Transverse colon (tissue), 4 donors: ENCODE results near the gene ZBTB20. TPM values are rescaled to one million over a fixed set of nuclear protein-coding genes. Genes with fewer than 3 reads are reported as not detected.

Experiments
- DNase-seq: peaks from one replicate; pipeline ENCODE4 v3.0.0-alpha.2; 2019
- H3K27ac ChIP-seq, 4 donors: fragments of 200-600 bp; sonication (generic); 2 replicates each; pipeline ENCODE4 v1.5.1; 2016 to 2018; ENCODE audit warnings: inconsistent platforms in 4 of 4
- H3K27me3 ChIP-seq: fragments of 200-600 bp; sonication (generic); 2 replicates; pipeline ENCODE4 v1.5.1; 2017; ENCODE audit warnings: inconsistent platforms
- H3K36me3 ChIP-seq, 4 donors: fragments of 200-600 bp; sonication (generic); 2 replicates each; pipeline ENCODE4 v1.5.1; 2017 to 2019; ENCODE audit warnings: inconsistent platforms in 4 of 4
- H3K4me1 ChIP-seq, 4 donors: fragments of 200-600 bp; sonication (generic); 2 replicates each; pipeline ENCODE4 v1.5.1; 2017 to 2020; ENCODE audit warnings: inconsistent platforms in 4 of 4
- H3K4me3 ChIP-seq, 4 donors: fragments of 200-600 bp; sonication (generic); 1 replicate in 1 of 4; 2 replicates in 3 of 4; pipeline versions ENCODE4 v1.5.1 to v1.6.1; 2017 to 2019; ENCODE audit warnings: inconsistent platforms in 4 of 4
- H3K9me3 ChIP-seq, 2 donors: fragments of 200-600 bp; sonication (generic); 2 replicates each; pipeline ENCODE4 v1.5.1; 2017 to 2019; ENCODE audit warnings: inconsistent platforms in 2 of 2
- CTCF ChIP-seq, 5 experiments: fragments of 200-600 bp in 3 of 5; fragments of 450-650 bp in 2 of 5; sonication (generic) in 3 of 5; IDR thresholded peaks; 1 replicate in 2 of 5; 2 replicates in 3 of 5; pipeline ENCODE4 v1.5.1; 2016 to 2017; ENCODE audit warnings: antibody characterized with exemption in 5 of 5, inconsistent platforms in 3 of 5, mild to moderate bottlenecking in 2 of 5, moderate library complexity in 1 of 5
- EP300 ChIP-seq: sonication (generic); formaldehyde crosslinking; IDR thresholded peaks from one replicate; pipeline ENCODE4 v1.6.1; 2017; ENCODE audit warnings: antibody characterized with exemption, low read depth
- POLR2A ChIP-seq: fragments of 450-650 bp; IDR thresholded peaks from one replicate; pipeline ENCODE4 v1.6.1; 2016; ENCODE audit warnings: antibody characterized with exemption, mild to moderate bottlenecking, moderate library complexity
- POLR2AphosphoS5 ChIP-seq, 3 donors: sonication (generic); formaldehyde crosslinking; IDR thresholded peaks; one replicate each; pipeline ENCODE4 v1.6.1; 2016; ENCODE audit warnings: antibody characterized with exemption in 3 of 3
- WGBS, 2 donors: methylation state at CpG; one replicate each; pipeline ENCODE4 v1.1.5; 2018; ENCODE audit warnings: low coverage in 1 of 2; 5-methylcytosine and 5-hydroxymethylcytosine counted together
- in situ Hi-C, 4 donors: fragments of 200-750 bp; cut with MboI; loops; one replicate each; pipeline versions ENCODE4 v1.15.0 to v1.15.1; 2017; ENCODE audit warnings: low sequenced_read_pairs in 3 of 4, low pct_ligation_motif_present in 1 of 4, low pct_unique_long_range_greater_than_20kb in 1 of 4
- intact Hi-C: fragments of 100-400 bp; cut with DNase I; formaldehyde crosslinking; loops from one replicate; pipeline ENCODE4 v1.15.1; 2023; ENCODE audit warnings: low total_unique reads
- total RNA-seq, 4 donors: library from RNA; depleted of rRNA; stranded (reverse); fragments of >200 nt; gene quantifications; one replicate each; pipeline ENCODE4 v1.1.0, GENCODE V29; 2016

The ZBTB20 gene
- total RNA-seq, 4 donors from 2014 or later: 44.6 to 50.5 (median 46.4) TPM

GRCh38 chr3:114496466-114496865 is 650.6 kb downstream of the ZBTB20 start:
- in situ Hi-C loops (no loop called here), intact Hi-C loops (no loop called here)
- no peaks in the 10 kb centered on the region for H3K9me3 ChIP-seq
- no peak overlapping the region for H3K4me3 ChIP-seq
- H3K4me1 ChIP-seq: peaks cover 0 to 3% (median 0%) of the 10 kb centered on the region in 4 donors
- DNase-seq: no peak
- H3K27ac ChIP-seq: no peak overlapping the region
- H3K27me3 ChIP-seq: no peaks in the 10 kb centered on the region
- TF ChIP-seq POLR2AphosphoS5 (IDR thresholded peaks at IDR 0.05): no peak
- no peak for TF ChIP-seq EP300
- no peak for TF ChIP-seq CTCF (IDR thresholded peaks at IDR 0.05)
- TF ChIP-seq POLR2A: no peak
- WGBS, 2 donors: 90 to 91% methylated on average over 3 of the region's 3 CpGs
- H3K36me3 ChIP-seq: no peaks in the 10 kb centered on the region

- Histone ChIP-seq H3K27me3 (no peaks in the 10 kb centered on the region), H3K27ac (no peak overlapping the region), H3K4me1 (peaks cover 0 to 3% (median 0%) of the 10 kb centered on the region in 4 donors), H3K36me3 (no peaks in the 10 kb centered on the region), H3K4me3 (no peak overlapping the region), H3K9me3 (no peaks in the 10 kb centered on the region)
- no peak for TF ChIP-seq EP300
- TF ChIP-seq POLR2A: no peak
- no peak for TF ChIP-seq POLR2AphosphoS5 (IDR thresholded peaks at IDR 0.05)
- TF ChIP-seq CTCF (IDR thresholded peaks at IDR 0.05): no peak
- in situ Hi-C loops (no loop called here), intact Hi-C loops (no loop called here)
- DNase-seq: no peak
- 86% methylated on average over 1 of the region's 1 CpG; no CpG with 5 or more reads in 1 of the 2 donors for WGBS, 2 donors
These were observed 651.1 kb downstream of the ZBTB20 start for GRCh38 chr3:114496021-114496434.

GRCh38 chr3:114494498-114494897 is 652.6 kb downstream of the ZBTB20 start:
- no peaks in the 10 kb centered on the region for H3K9me3 ChIP-seq
- no peak overlapping the region for H3K4me3 ChIP-seq
- no peaks in the 10 kb centered on the region for H3K36me3 ChIP-seq
- no peak for TF ChIP-seq CTCF (IDR thresholded peaks at IDR 0.05)
- no peak for TF ChIP-seq POLR2A
- no peak for TF ChIP-seq EP300
- TF ChIP-seq POLR2AphosphoS5 (IDR thresholded peaks at IDR 0.05): no peak
- no peak overlapping the region for H3K27ac ChIP-seq
- WGBS, 2 donors: 93 to 100% methylated on average over 1 of the region's 1 CpG
- intact Hi-C loops (no loop called here), in situ Hi-C loops (no loop called here)
- no peaks in the 10 kb centered on the region for H3K27me3 ChIP-seq
- no peak for DNase-seq
- H3K4me1 ChIP-seq: peaks cover 0 to 3% (median 0%) of the 10 kb centered on the region in 4 donors

GRCh38 chr3:114490829-114491228 is 656.3 kb downstream of the ZBTB20 start:
- no peak for DNase-seq
- H3K4me1 ChIP-seq: no peaks in the 10 kb centered on the region
- no peak overlapping the region for H3K27ac ChIP-seq
- intact Hi-C loops (no loop called here), in situ Hi-C loops (no loop called here)
- H3K36me3 ChIP-seq: no peaks in the 10 kb centered on the region
- WGBS, 2 donors: 95 to 100% methylated on average over 1 of the region's 1 CpG
- no peaks in the 10 kb centered on the region for H3K27me3 ChIP-seq
- no peaks in the 10 kb centered on the region for H3K9me3 ChIP-seq
- H3K4me3 ChIP-seq: no peak overlapping the region
- TF ChIP-seq CTCF (IDR thresholded peaks at IDR 0.05) (no peak), EP300 (no peak), POLR2A (no peak), POLR2AphosphoS5 (IDR thresholded peaks at IDR 0.05) (no peak)
